GM18505 (cell line): Measurements from ENCODE around the gene AMER2.
"Not testable (repeated sequence)": the region's sequence is repeated elsewhere in the genome, so short reads cannot be mapped to it uniquely, and the experiment has no call there.

Experiments used
- ATAC-seq: cut with Tn5 transposase; IDR thresholded peaks from one replicate; pipeline ENCODE4 v1.9.1; 2021; ENCODE audit not compliant: unreplicated experiment
- POLR2A ChIP-seq: IDR thresholded peaks from 4 replicates; pipeline ENCODE4 v1.6.1; 2011; ENCODE audit warnings: borderline replicate concordance; ENCODE audit not compliant: insufficient read depth, insufficient read length; ENCODE audit errors: extremely low read depth

Gene AMER2

DNA sequence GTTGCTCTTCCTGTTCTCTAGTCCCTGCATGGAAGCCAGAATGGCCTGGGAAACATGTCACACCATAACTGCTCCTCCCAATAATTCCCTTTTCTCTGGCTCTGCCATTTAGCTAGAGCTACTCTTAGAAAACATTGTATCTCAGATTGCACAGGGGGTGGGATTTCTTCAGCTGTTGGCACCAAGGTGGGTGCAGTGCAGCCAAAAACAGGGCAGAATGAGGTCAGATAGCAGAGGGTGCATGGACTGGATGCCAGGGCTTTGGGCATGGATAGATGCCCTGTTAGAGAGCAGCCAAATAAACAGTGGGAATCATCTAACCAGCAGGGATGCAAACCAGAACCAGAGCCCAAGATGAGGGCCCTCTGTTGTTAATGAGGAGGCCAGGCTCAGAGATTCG, 4.9 kb upstream of the AMER2 start:
- no peak for ATAC-seq
- TF ChIP-seq POLR2A, result no peak

GRCh38 chr13:25175431-25175830, 3.3 kb upstream of the AMER2 start:
- no peak for ATAC-seq
- no peak for TF ChIP-seq POLR2A

GRCh38 chr13:25175026-25175425, 2.9 kb upstream of the AMER2 start:
- no peak for ATAC-seq
- TF ChIP-seq POLR2A, result no peak

DNA sequence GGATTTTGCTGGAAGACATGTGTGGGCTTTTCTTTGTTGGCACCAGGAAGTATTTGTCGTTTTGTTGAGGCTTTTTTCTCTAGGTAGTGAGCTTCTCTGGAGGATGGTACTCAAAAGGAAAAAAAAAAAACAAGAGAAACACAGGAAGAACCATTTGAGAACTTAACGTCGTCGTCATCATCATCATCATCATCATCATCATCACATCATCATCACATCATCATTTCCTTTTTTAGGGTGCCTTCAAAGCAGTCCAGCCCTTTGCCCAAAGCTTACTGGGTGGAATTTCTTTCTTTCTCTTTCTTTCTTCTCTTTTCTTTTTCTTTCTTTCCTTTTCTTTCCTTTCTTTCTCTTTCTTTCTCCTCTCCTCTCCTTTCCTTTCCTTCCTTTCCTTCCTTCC, 2.2 kb upstream of the AMER2 start:
- no peak for ATAC-seq

DNA sequence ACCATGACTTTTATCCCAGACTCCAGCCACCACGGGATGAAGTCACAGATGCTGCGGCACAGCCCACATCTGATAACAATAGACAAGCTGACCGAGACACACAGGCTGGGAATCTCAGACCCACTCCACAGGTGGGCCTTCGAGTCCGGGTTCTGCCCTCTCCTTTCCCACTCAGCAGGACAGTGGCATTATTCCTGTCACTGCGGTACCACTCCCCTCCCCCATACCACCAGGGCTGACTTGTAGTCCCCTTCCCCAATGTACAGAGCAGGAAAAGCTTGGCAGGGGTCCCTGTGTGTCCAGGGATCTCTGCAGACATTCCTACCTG, 179 bp upstream of the AMER2 start:
- no peak for ATAC-seq
- no peak for TF ChIP-seq POLR2A

More for the DNA sequence above, 2.2 kb upstream of the AMER2 start:
- TF ChIP-seq POLR2A, result no peak

- ATAC-seq, result no peak
- TF ChIP-seq POLR2A, result no peak
Observed at GRCh38 chr13:25171170-25171516, 945 bp downstream of the AMER2 start.

- ATAC-seq, result no peak
- TF ChIP-seq POLR2A, result no peak
Observed at GRCh38 chr13:25170554-25171111, 1.5 kb downstream of the AMER2 start.

DNA sequence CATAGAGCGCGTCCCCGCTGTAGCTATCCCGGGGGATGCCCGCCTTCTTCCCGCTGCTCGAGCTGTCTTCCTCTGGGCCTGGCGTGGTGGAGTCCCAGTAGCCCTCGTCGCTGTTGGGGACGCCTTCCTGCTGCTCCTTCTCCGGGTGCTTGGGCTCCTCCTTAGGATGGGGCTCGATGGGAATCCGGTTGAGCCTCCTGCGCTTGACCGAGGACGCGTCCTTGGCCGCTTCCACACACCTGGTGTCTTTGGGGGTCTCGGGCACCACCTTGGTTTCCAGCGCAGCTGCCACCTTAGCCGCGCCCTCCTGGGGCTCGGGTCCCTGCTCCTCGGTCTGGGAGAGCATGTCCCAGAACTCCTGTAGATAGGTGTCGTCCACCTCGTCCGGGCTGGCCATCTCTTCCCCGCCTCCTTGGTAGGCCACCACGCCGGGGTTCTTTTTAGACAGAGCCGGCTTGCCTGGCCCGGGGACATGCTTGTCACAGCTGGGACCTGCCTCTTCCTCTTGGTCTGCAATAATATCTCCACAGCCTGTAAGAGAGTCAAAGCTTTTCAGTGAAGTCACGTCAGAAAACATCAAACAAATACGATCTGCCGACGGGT, 2.0 kb downstream of the AMER2 start:
- ATAC-seq, result no peak
- no peak for TF ChIP-seq POLR2A

DNA sequence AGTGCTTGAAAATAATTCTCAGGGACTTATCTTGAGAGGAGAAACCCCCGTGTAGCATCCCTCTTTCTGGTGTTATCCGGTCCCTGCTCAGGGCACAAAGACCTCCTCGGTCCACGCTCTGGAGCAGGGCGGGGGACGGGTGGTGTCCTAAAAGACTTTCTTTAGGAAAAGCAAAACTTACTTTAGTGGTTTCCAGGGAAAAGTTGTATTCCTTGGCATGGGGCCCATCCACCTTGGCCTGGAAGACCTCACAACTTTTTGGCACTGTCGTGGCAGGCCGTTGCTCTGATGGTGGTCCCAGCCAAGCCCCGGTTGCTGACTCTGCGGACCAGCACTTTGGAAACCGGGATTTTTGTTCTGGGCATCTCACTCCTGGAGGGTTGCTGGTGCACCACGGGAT, 2.7 kb downstream of the AMER2 start:
- no peak for ATAC-seq
- TF ChIP-seq POLR2A, result no peak

GRCh38 chr13:25168790-25169189, 3.3 kb downstream of the AMER2 start:
- ATAC-seq, result no peak
- TF ChIP-seq POLR2A, result no peak

- no peak for TF ChIP-seq POLR2A
- ATAC-seq, result no peak
Observed at GRCh38 chr13:25167382-25168174, 4.5 kb downstream of the AMER2 start.

DNA sequence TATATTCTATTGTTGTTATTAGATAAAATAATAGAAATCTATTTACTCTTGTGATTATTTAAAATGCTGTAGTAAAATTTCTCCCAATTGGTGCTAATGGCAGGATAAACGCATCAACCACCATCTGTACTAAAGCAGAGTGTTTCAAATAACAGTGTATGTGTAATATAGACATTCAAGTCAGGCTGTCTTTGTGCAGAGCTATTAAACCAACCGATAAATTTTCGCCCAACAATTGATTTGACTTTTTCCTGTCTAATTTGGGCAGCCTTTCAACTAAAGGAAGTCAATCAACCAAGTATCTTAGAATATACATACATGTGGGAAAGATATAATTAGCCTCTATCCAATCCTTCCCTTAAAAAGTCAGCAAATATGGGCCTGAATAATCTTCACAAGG, 5.8 kb downstream of the AMER2 start:
- no peak for TF ChIP-seq POLR2A
- ATAC-seq, result no peak

GRCh38 chr13:25165663-25166062, 6.4 kb downstream of the AMER2 start:
- no peak for ATAC-seq
- TF ChIP-seq POLR2A, result no peak

DNA sequence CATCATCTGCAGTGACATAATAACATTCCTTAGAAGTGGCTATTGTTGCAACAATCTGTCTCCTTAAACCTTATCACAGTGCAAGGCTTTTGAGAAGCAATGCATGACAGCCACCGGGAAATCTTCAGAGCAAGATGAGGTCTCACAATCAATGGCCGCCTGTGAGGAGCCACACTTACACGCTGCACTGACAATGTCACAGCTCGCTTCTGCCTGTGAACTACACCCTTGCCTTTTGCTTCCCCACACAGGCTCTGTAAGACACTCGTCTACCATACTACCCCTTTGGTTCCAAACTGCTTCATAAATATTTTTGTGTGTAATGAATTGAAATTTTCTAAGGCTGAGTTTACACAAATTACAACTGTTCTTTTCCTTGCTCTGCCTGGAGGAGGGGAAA, 6.9 kb downstream of the AMER2 start:
- ATAC-seq, result not testable (repeated sequence)
